ENCODE results near the gene ZNF93. TPM values are rescaled to one million over a fixed set of nuclear protein-coding genes. Genes with fewer than 3 reads are reported as not detected.
"Not testable (repeated sequence)": the region's sequence is repeated elsewhere in the genome, so short reads cannot be mapped to it uniquely, and the experiment has no call there.

The ZNF93 gene
- total RNA-seq, 1 donor from 2014 or later: 32.6 TPM

GRCh38 chr19:19900139-19900728, 512 bp upstream of the ZNF93 start:
- no peak for DNase-seq (ENCODE audit: low read depth, low spot score)
- Mint-ChIP-seq H3K4me1 (peaks cover 34% of the 10 kb centered on the region), H3K27ac (ENCODE audit: unreplicated experiment) (peak overlapping the region; percentile 100), H3K9me3 (peaks cover 28% of the 10 kb centered on the region), H3K4me3 (peak overlapping the region; percentile 98), H3K36me3 (ENCODE audit: low read depth) (peaks cover 75% of the 10 kb centered on the region), H3K27me3 (ENCODE audit: low read depth) (peaks cover 14% of the 10 kb centered on the region)
- no peak for TF ChIP-seq CTCF (conservative IDR thresholded peaks at IDR 0.05)

GRCh38 chr19:19907551-19907950, 6.8 kb downstream of the ZNF93 start:
- DNase-seq (ENCODE audit: low read depth, low spot score); H3K27ac Mint-ChIP-seq (ENCODE audit: unreplicated experiment); H3K27me3 Mint-ChIP-seq (ENCODE audit: low read depth); H3K4me3 Mint-ChIP-seq: not testable (repeated sequence)
- Mint-ChIP-seq H3K9me3 (peaks cover 32% of the 10 kb centered on the region), H3K36me3 (ENCODE audit: low read depth) (peaks cover 81% of the 10 kb centered on the region), H3K4me1 (peaks cover 23% of the 10 kb centered on the region)

GRCh38 chr19:19909654-19910053, 8.9 kb downstream of the ZNF93 start:
- DNase-seq (ENCODE audit: low read depth, low spot score): no peak
- H3K4me3 Mint-ChIP-seq: no peak overlapping the region
- H3K9me3 Mint-ChIP-seq: peaks cover 35% of the 10 kb centered on the region
- no peak for TF ChIP-seq CTCF (conservative IDR thresholded peaks at IDR 0.05)
- H3K36me3 Mint-ChIP-seq (ENCODE audit: low read depth): peaks cover 87% of the 10 kb centered on the region
- H3K27ac Mint-ChIP-seq (ENCODE audit: unreplicated experiment): no peak overlapping the region
- peaks cover 12% of the 10 kb centered on the region for H3K4me1 Mint-ChIP-seq
- no peaks in the 10 kb centered on the region for H3K27me3 Mint-ChIP-seq (ENCODE audit: low read depth)

DNA sequence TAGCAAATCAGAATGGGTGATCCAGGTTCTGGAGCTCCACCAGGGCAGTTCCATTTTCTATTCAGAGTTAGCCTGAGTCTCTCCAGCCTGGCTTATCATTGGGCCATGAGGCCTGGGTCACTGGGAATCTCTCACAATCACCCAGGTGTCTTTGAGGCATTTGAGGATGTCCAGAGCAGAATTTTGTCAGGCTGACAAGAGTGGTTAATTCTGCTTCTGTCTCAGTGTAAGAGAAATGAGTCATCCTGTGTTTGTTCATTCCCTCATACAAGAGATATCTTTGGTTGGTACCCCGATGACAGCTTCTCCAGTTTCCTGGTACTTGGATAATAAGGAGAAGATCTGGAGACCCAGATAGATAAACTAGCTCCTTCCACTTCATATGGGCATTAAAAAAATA, 10.4 kb downstream of the ZNF93 start:
- Mint-ChIP-seq H3K9me3 (peaks cover 26% of the 10 kb centered on the region), H3K4me3 (no peak overlapping the region), H3K27me3 (ENCODE audit: low read depth) (no peaks in the 10 kb centered on the region), H3K36me3 (ENCODE audit: low read depth) (peaks cover 87% of the 10 kb centered on the region), H3K4me1 (no peaks in the 10 kb centered on the region), H3K27ac (ENCODE audit: unreplicated experiment) (no peak overlapping the region)
- no peak for DNase-seq (ENCODE audit: low read depth, low spot score)
- TF ChIP-seq CTCF (conservative IDR thresholded peaks at IDR 0.05): no peak

DNA sequence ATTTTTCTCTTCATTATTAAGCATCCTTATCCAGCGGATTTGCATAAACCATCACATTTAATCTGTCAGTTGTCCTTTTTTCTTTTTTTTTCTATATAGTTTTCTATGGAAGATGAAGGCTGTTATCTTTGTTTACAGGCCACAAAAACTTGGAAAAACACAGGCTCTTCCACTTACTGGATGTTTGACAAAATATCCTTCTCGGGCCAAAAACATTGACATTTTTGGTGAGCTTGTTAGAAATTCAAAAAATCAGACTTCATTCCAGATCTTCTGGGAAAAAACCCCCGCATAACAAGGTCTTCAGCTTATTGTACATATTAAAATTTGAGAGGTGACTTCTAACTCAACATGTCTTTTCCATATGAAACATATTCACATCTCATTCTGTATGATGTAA, 13.8 kb downstream of the ZNF93 start:
- no peak overlapping the region for H3K27ac Mint-ChIP-seq (ENCODE audit: unreplicated experiment)
- no peak overlapping the region for H3K4me3 Mint-ChIP-seq
- DNase-seq (ENCODE audit: low read depth, low spot score): no peak
- no peaks in the 10 kb centered on the region for H3K27me3 Mint-ChIP-seq (ENCODE audit: low read depth)
- TF ChIP-seq CTCF (conservative IDR thresholded peaks at IDR 0.05): no peak
- peaks cover 92% of the 10 kb centered on the region for H3K36me3 Mint-ChIP-seq (ENCODE audit: low read depth)
- no peaks in the 10 kb centered on the region for H3K4me1 Mint-ChIP-seq
- peaks cover 20% of the 10 kb centered on the region for H3K9me3 Mint-ChIP-seq

DNA sequence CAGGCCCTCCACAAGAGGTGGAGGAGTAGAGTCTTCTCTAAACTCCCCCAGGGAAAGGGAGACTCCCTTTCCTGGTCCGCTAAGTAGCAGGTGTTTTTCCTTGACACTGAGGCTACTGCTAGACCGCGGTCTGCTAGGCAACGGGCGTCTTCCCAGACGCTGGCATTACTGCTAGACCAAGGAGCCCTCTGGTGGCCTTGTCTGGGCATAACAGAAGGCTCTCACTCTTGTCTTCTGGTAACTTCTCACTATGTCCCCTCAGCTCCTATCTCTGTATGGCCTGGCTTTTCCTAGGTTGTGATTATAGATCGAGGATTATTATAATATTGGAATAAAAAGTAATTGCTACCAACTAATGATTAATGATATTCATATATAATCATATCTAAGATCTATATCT, 29.7 kb downstream of the ZNF93 start:
- H3K36me3 Mint-ChIP-seq (ENCODE audit: low read depth): peaks cover 78% of the 10 kb centered on the region
- H3K4me3 Mint-ChIP-seq; H3K4me1 Mint-ChIP-seq; H3K27ac Mint-ChIP-seq (ENCODE audit: unreplicated experiment); DNase-seq (ENCODE audit: low read depth, low spot score); H3K27me3 Mint-ChIP-seq (ENCODE audit: low read depth): not testable (repeated sequence)
- TF ChIP-seq CTCF (conservative IDR thresholded peaks at IDR 0.05): peak; percentile 29
- H3K9me3 Mint-ChIP-seq: peaks cover 26% of the 10 kb centered on the region

GRCh38 chr19:19933432-19934314, 32.9 kb downstream of the ZNF93 start:
- DNase-seq (ENCODE audit: low read depth, low spot score); H3K4me1 Mint-ChIP-seq; H3K27me3 Mint-ChIP-seq (ENCODE audit: low read depth); H3K27ac Mint-ChIP-seq (ENCODE audit: unreplicated experiment): not testable (repeated sequence)
- Mint-ChIP-seq H3K9me3 (peaks cover 23% of the 10 kb centered on the region), H3K4me3 (peak overlapping the region; percentile 8), H3K36me3 (ENCODE audit: low read depth) (peaks cover 65% of the 10 kb centered on the region)

All from neural crest cell (in vitro differentiated cells).